ENCODE results near the gene TTLL13. TPM values are rescaled to one million over a fixed set of nuclear protein-coding genes. Genes with fewer than 3 reads are reported as not detected.

TTLL13 gene, protein sequence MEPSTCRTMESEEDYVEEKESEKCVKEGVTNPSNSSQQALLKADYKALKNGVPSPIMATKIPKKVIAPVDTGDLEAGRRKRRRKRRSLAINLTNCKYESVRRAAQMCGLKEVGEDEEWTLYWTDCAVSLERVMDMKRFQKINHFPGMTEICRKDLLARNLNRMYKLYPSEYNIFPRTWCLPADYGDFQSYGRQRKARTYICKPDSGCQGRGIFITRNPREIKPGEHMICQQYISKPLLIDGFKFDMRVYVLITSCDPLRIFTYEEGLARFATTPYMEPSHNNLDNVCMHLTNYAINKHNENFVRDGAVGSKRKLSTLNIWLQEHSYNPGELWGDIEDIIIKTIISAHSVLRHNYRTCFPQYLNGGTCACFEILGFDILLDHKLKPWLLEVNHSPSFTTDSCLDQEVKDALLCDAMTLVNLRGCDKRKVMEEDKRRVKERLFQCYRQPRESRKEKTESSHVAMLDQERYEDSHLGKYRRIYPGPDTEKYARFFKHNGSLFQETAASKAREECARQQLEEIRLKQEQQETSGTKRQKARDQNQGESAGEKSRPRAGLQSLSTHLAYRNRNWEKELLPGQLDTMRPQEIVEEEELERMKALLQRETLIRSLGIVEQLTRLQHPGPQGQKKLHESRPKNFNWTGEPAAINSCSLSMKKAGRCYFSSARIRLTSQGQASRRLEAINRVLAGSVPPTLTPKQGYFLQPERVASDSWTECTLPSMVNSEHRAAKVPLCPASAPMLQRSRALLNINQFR
- 0.69 TPM in 1 of 2 replicates, not detected in the other for total RNA-seq
- long read RNA-seq, partial matches to known transcripts: 0 of 4 reads
- long read RNA-seq, other reads (novel, unspliced or antisense): 4 of 4 reads

DNA sequence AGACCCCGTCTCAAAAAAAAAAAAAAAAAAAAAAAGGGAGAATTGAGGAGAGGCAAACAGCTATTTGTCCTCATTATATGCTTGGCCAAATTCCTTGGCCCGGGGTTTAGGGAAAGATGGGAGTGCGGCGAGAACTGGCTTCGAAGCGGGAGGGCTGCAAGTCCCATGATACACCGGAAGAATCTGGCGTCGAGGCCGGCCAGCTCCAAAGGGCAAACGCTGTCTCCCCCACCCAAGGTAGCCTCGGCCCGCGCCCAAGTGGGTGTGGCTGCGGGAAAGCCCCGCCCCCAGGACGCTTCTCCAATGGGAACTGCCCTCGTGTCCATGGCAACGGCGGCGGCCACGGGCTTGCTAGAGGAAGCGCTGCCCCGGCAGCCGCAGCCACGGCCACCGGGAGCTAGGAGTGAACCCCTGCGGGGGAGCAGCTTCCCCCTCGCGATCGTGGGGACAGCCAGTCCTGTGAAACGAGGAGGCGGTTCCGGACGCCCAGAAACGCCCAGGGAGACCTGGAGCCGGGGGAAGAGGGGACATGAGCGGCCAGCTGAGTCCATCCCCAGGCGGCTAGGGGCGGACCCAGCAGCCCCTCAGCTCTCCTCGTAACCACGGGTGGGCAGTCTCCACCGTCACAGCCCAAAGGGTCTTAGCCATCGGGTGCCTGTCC lies at the start of gene TTLL13:
TTLL13 (plus strand) TSS at position 354 of the 661 bp plus-strand sequence. CDS start 1,075 bp downstream, outside the sequence.
- H3K9me3 Mint-ChIP-seq (ENCODE audit: low read depth): no peaks in the 10 kb centered on the region
- H3K4me3 Mint-ChIP-seq (ENCODE audit: low read depth): peak within 1 kb of the TSS; percentile 74
- H3K4me1 Mint-ChIP-seq (ENCODE audit: low read depth): no peaks in the 10 kb centered on the region
- peak; percentile 96 for DNase-seq (ENCODE audit: low spot score, unreplicated experiment)
- H3K27me3 Mint-ChIP-seq: peaks cover 13% of the 10 kb centered on the region
- TF ChIP-seq, protein P1, sequence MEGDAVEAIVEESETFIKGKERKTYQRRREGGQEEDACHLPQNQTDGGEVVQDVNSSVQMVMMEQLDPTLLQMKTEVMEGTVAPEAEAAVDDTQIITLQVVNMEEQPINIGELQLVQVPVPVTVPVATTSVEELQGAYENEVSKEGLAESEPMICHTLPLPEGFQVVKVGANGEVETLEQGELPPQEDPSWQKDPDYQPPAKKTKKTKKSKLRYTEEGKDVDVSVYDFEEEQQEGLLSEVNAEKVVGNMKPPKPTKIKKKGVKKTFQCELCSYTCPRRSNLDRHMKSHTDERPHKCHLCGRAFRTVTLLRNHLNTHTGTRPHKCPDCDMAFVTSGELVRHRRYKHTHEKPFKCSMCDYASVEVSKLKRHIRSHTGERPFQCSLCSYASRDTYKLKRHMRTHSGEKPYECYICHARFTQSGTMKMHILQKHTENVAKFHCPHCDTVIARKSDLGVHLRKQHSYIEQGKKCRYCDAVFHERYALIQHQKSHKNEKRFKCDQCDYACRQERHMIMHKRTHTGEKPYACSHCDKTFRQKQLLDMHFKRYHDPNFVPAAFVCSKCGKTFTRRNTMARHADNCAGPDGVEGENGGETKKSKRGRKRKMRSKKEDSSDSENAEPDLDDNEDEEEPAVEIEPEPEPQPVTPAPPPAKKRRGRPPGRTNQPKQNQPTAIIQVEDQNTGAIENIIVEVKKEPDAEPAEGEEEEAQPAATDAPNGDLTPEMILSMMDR (IDR thresholded peaks at IDR 0.05; ENCODE audit: unreplicated experiment): no peak
- no peaks in the 10 kb centered on the region for H3K36me3 Mint-ChIP-seq (ENCODE audit: insufficient read depth)
- H3K27ac Mint-ChIP-seq: peak within 1 kb of the TSS; percentile 58

- no peak for DNase-seq (ENCODE audit: low spot score, unreplicated experiment)
- Mint-ChIP-seq H3K4me1 (ENCODE audit: low read depth) (peaks cover 7% of the 10 kb centered on the region), H3K4me3 (ENCODE audit: low read depth) (peak overlapping the region; percentile 79), H3K36me3 (ENCODE audit: insufficient read depth) (no peaks in the 10 kb centered on the region), H3K27ac (peak overlapping the region; percentile 91), H3K27me3 (no peaks in the 10 kb centered on the region), H3K9me3 (ENCODE audit: low read depth) (no peaks in the 10 kb centered on the region)
- TF ChIP-seq, protein P1 (IDR thresholded peaks at IDR 0.05; ENCODE audit: unreplicated experiment): no peak
Observed at GRCh38 chr15:90200534-90201129, 48.7 kb upstream of the TTLL13 start.

GRCh38 chr15:90201130-90201943 lies 48.0 kb upstream of the TTLL13 start, which contains the start of gene SEMA4B:
TSS of gene SEMA4B (plus strand) at chr15:90201330. CDS start at chr15:90201579, 249 bp downstream.
- peak; percentile 77 for DNase-seq (ENCODE audit: low spot score, unreplicated experiment)

DNA sequence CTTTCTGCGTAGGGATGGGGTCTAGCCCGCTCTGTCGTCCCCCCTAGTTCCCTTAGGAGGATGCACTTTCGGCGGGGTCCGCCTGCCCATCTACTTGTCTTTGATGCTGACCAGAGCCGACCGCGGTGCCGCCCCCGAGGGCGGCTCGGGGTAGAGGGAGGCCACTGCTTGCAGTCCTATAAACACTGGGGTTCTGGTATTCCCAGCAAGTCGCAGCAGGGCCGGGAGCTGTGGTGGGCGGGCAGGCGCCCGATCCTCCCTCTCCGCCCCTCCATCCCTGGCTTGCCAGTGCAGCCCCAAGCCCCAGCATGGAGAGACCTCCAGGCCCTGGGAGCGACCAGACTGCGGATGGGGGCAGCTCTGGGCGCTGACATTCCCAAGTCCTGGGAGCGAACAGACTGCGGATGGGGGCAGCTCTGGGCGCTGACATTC lies 47.4 kb upstream of the TTLL13 start:
- H3K4me3 Mint-ChIP-seq (ENCODE audit: low read depth): peak overlapping the region; percentile 84
- no peaks in the 10 kb centered on the region for H3K27me3 Mint-ChIP-seq
- H3K9me3 Mint-ChIP-seq (ENCODE audit: low read depth): no peaks in the 10 kb centered on the region
- H3K4me1 Mint-ChIP-seq (ENCODE audit: low read depth): peaks cover 7% of the 10 kb centered on the region
- peak overlapping the region; percentile 73 for H3K27ac Mint-ChIP-seq
- TF ChIP-seq, protein P1 (IDR thresholded peaks at IDR 0.05; ENCODE audit: unreplicated experiment): no peak
- no peak for DNase-seq (ENCODE audit: low spot score, unreplicated experiment)
- no peaks in the 10 kb centered on the region for H3K36me3 Mint-ChIP-seq (ENCODE audit: insufficient read depth)

More at GRCh38 chr15:90201130-90201943, 48.0 kb upstream of the TTLL13 start, which contains the start of gene SEMA4B:
- Mint-ChIP-seq H3K9me3 (ENCODE audit: low read depth) (no peaks in the 10 kb centered on the region), H3K27me3 (no peaks in the 10 kb centered on the region), H3K4me3 (ENCODE audit: low read depth) (peak within 1 kb of the TSS; percentile 84), H3K27ac (peak within 1 kb of the TSS; percentile 91), H3K36me3 (ENCODE audit: insufficient read depth) (no peaks in the 10 kb centered on the region), H3K4me1 (ENCODE audit: low read depth) (peaks cover 7% of the 10 kb centered on the region)
- TF ChIP-seq, protein P1 (IDR thresholded peaks at IDR 0.05; ENCODE audit: unreplicated experiment): no peak

Measured in progenitor cell of endocrine pancreas (in vitro differentiated cells).